ENCODE measurements around the gene NGEF. TPM values are rescaled to one million over a fixed set of nuclear protein-coding genes. Genes with fewer than 3 reads are reported as not detected.

Gene NGEF
- total and polyA plus RNA-seq, 10 of the 15 experiments (the other 5 are each of a cell fraction or from before 2014, with no cell fraction given), result 0.12 TPM; not detected in 9

GRCh38 chr2:232994446-232994845, 18.6 kb downstream of the NGEF start (continued):
- TF ChIP-seq, protein P1, sequence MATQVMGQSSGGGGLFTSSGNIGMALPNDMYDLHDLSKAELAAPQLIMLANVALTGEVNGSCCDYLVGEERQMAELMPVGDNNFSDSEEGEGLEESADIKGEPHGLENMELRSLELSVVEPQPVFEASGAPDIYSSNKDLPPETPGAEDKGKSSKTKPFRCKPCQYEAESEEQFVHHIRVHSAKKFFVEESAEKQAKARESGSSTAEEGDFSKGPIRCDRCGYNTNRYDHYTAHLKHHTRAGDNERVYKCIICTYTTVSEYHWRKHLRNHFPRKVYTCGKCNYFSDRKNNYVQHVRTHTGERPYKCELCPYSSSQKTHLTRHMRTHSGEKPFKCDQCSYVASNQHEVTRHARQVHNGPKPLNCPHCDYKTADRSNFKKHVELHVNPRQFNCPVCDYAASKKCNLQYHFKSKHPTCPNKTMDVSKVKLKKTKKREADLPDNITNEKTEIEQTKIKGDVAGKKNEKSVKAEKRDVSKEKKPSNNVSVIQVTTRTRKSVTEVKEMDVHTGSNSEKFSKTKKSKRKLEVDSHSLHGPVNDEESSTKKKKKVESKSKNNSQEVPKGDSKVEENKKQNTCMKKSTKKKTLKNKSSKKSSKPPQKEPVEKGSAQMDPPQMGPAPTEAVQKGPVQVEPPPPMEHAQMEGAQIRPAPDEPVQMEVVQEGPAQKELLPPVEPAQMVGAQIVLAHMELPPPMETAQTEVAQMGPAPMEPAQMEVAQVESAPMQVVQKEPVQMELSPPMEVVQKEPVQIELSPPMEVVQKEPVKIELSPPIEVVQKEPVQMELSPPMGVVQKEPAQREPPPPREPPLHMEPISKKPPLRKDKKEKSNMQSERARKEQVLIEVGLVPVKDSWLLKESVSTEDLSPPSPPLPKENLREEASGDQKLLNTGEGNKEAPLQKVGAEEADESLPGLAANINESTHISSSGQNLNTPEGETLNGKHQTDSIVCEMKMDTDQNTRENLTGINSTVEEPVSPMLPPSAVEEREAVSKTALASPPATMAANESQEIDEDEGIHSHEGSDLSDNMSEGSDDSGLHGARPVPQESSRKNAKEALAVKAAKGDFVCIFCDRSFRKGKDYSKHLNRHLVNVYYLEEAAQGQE (IDR thresholded peaks at IDR 0.05; ENCODE audit: low read depth, low read length), result no peak
- TF ChIP-seq IRF3 (IDR thresholded peaks at IDR 0.05) (no peak), USF2 (IDR thresholded peaks at IDR 0.05; ENCODE audit: borderline replicate concordance, low read depth, low read length) (no peak), ZNF384 (IDR thresholded peaks at IDR 0.05; ENCODE audit: borderline replicate concordance, low read depth, low read length) (no peak), ATF2 (IDR thresholded peaks at IDR 0.05; ENCODE audit: low read length) (no peak), CEBPB (IDR thresholded peaks at IDR 0.05; ENCODE audit: borderline replicate concordance in 1 of 2, low read depth in 2 of 2, low read length in 2 of 2) (no peak), TBL1XR1 (IDR thresholded peaks at IDR 0.05; ENCODE audit: low read depth, low read length) (no peak), KLF5 (IDR thresholded peaks at IDR 0.05; ENCODE audit: partially characterized antibody) (no peak), SREBF1 (IDR thresholded peaks at IDR 0.05; ENCODE audit: low read length) (no peak), ZSCAN29 (IDR thresholded peaks at IDR 0.05) (no peak), BACH1 (IDR thresholded peaks at IDR 0.05; ENCODE audit: borderline replicate concordance) (no peak), ZZZ3 (IDR thresholded peaks at IDR 0.05; ENCODE audit: control insufficient read depth, insufficient read length, low read depth) (no peak)
